ENCODE data around the gene MBLAC1.

MBLAC1 gene

GRCh38 chr7:100153708-100154535 lies 27.2 kb downstream of the MBLAC1 start:
- no peak for DNase-seq (ENCODE audit: low read depth)

- DNase-seq (ENCODE audit: low read depth) = no peak
These were observed 28.1 kb downstream of the MBLAC1 start for GRCh38 chr7:100154651-100155491.

GRCh38 chr7:100155553-100156317 lies 29.0 kb downstream of the MBLAC1 start:
- DNase-seq (ENCODE audit: low read depth) = no peak

- no peak for DNase-seq (ENCODE audit: low read depth)
These were observed 29.7 kb downstream of the MBLAC1 start for GRCh38 chr7:100156331-100157068.

- no peak for DNase-seq (ENCODE audit: low read depth)
These were observed 30.2 kb downstream of the MBLAC1 start for GRCh38 chr7:100157069-100157333.

DNA sequence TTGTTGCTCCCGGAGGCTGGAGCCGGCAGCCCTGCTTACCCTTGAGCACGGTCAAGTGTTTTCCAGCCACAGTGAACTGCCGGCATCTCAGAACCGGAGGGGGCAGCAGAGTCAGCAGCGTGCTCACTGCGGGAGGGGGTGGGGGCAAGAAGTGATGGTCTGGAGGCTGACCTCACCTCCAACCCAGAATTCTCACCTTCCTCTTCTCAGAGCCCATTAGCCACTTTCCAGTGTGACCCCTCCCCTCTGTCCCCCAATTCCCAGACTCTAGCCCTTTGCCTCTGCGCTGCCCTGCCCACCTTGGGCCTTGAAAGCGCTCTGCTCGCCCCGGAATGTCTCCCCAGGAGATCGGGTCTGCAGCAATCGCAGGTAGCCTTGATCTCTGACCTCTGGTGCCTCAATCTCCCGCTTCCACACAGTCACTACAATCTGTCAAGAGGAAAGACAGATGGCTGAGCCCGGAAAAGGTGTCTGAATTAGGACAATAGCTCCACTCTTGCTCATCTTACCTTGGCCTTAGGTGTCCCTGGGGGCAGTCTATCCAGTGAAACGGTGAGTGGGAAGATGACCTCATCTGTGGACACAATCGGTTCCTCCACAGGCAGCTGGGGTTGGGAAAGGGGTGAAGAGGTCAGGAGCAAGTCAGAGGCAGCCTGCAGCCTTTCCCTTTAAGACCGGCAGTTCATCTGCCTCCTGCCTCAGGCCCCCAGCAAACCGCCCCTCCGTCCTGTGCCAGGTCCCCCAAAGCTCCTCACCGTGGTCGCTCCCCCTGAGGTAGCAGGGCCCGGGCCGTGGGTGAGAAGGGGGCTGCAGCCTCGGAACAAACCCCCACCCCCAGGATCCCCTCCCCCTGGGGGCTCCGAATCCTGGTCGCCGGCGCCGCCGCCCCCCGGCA lies 30.8 kb downstream of the MBLAC1 start:
- no peak for DNase-seq (ENCODE audit: low read depth)

DNA sequence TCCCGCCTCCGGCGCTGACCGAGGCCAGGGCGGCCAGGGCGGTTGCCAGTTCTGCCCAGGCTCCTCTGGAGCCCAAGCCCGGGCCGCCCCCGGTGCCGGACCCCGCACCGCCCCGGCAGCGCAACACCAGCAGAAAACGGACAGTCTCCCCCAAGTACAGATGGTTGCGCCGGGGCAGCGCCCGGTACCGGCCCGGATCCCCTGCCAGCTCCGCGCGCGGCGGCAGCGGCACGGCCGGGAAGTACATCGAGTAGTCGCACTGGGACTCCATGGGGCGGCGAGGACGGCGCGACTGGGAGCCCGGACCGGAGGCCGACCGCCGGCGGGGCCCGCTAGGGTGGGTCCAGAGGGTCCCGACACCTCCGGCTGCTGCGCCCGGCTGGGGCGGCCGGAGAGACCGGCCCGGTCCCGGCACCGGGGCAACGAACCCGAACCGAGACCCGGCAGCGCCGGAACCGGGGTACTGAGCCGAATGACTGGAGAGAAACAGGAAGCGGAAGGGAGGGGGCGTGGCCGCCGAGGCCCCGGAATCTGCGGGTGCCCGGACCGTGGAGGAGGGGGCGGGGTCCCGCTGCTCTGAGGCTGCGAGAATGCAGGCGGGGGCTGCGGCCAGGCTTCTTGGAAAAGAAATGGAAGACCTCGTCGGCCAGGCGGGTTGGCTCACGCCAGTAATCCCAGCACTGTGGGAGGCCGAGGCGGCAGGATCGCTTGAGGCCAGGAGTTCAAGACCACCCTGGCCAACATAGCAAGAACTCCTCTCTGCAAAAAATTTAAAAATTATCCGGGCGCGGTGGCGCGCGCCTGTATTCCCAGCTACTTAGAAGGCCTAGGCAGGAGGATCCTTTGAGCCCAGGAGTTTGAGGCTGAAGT lies 31.7 kb downstream of the MBLAC1 start, which contains the start of gene TRAPPC14:
TSS of gene TRAPPC14 (minus strand) at position 495 of the 870 bp plus-strand sequence. CDS start at position 271, 224 bp downstream.
- DNase-seq (ENCODE audit: low read depth) = peak; percentile 47

- DNase-seq (ENCODE audit: low read depth) = no peak
These were observed 32.4 kb downstream of the MBLAC1 start for GRCh38 chr7:100159099-100159623.

GRCh38 chr7:100160067-100160466 lies 33.3 kb downstream of the MBLAC1 start:
- DNase-seq (ENCODE audit: low read depth) = no peak

GRCh38 chr7:100163006-100163531 lies 36.3 kb downstream of the MBLAC1 start:
- no peak for DNase-seq (ENCODE audit: low read depth)

- no peak for DNase-seq (ENCODE audit: low read depth)
These were observed 37.1 kb downstream of the MBLAC1 start for GRCh38 chr7:100163871-100164270.

DNA sequence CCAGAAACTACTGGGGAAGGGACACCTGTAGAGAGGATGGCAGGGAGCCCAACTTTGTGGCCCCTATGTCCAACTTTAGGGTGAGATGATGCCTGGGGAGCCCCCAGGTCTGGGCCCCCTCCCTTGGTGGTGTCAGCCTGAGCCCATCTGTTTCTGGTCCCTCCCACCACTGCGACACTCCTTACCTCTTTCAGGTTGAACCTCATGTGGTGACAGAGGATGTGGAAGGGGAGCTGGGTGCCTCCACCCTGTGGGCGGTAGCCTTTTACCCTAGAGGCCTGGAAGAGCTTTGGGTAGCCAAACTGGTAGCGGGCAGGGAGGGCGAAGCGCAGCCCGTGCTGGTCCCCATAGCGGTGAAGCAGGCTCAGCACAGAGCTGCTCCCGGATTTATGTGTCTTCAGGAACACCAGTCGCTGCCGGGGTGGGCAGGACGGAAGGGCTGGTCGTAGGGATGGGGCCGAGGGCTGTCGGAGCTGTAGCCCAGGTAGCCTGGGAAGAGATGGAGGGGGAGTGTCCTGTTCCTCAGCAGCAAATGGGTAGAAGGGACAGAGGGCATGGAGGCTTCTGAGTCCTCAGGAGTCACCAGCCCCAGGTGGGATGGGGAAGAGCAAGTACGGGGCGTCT lies 39.7 kb downstream of the MBLAC1 start:
- DNase-seq (ENCODE audit: low read depth) = no peak

- no peak for DNase-seq (ENCODE audit: low read depth)
These were observed 40.5 kb downstream of the MBLAC1 start for GRCh38 chr7:100166970-100167911.

DNA sequence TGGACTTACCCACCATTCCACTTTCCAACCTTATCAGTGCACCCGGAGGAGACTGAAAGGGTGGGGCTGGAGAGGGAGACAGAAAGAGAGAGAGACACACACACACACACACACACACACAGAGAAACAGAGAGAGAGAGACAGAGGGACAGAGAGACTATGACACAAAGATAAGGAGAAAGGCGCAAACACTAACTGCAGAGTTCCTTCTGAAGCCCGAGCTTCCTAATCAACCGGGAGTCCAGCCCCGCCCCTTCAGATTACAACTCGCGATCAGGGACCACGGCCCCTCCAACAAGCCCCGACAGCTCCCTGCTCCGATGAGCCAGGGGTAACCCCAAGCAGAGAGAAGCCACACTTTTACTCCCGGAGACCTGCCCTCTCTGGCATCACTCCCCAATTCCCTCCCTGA lies 41.2 kb downstream of the MBLAC1 start:
- DNase-seq (ENCODE audit: low read depth) = no peak

DNA sequence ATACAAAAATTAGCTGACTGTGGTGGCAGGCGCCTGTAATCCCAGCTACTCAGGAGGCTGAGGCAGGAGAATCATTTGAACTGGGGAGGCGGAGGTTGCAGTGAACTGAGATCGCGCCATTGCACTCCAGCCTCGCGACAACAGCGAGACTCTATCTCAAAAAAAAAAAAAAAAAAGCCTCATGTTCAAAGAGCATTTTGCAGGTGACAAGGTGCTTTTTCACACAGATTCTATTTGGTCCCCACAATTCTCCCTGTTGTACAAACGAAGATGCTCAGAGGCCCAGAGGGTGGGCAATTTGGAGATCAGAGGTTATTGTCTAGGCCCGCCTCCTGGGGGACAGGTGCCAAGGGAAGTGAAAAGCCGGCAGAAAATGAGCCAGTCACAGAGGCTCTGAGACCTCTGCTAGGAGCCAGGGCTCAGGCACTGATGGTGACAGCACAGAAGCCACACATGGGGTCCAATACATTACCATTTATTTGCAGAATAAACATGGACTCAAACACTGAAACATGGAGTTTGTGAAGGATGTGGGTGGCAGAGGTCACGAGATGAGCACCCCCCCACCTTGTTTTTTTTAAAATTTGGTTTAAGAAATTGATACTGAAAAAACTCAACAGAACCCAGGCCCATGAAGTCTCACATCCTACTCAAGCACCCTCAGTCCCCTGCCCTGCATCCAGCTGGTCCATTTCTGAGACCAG lies 42.5 kb downstream of the MBLAC1 start:
- DNase-seq (ENCODE audit: low read depth) = no peak

- no peak for DNase-seq (ENCODE audit: low read depth)
These were observed 43.5 kb downstream of the MBLAC1 start for GRCh38 chr7:100170101-100170897.

Measured in fibroblast of the conjunctiva (primary cell).